Progenitor cell of endocrine pancreas (in vitro differentiated cells): Measurements from ENCODE around the gene CARD8. TPM values are rescaled to one million over a fixed set of nuclear protein-coding genes. Genes with fewer than 3 reads are reported as not detected.

ENCODE experiments used
- DNase-seq: peaks from one replicate; pipeline ENCODE4 v3.0.0; 2021; ENCODE audit warnings: low spot score; ENCODE audit not compliant: unreplicated experiment
- H3K27ac Mint-ChIP-seq: 2 replicates; pipeline ENCODE4 v1.8.0; 2021; ENCODE audit warnings: mild to moderate bottlenecking, moderate library complexity, mixed read lengths
- H3K27me3 Mint-ChIP-seq: 2 replicates; pipeline ENCODE4 v1.8.0; 2021; ENCODE audit warnings: mixed read lengths
- H3K36me3 Mint-ChIP-seq: 2 replicates; pipeline ENCODE4 v1.8.0; 2022; ENCODE audit warnings: mixed read lengths; ENCODE audit not compliant: insufficient read depth
- H3K4me1 Mint-ChIP-seq: 2 replicates; pipeline ENCODE4 v1.8.0; 2021; ENCODE audit warnings: low read depth, mixed read lengths
- H3K4me3 Mint-ChIP-seq: 2 replicates; pipeline ENCODE4 v1.8.0; 2021; ENCODE audit warnings: low read depth, mild to moderate bottlenecking, moderate library complexity, mixed read lengths
- H3K9me3 Mint-ChIP-seq: 2 replicates; pipeline ENCODE4 v1.8.0; 2021; ENCODE audit warnings: low read depth, mixed read lengths
- CTCF ChIP-seq: fragments of 200-600 bp; sonication (generic); IDR thresholded peaks from one replicate; pipeline ENCODE4 v1.5.0; 2021; ENCODE audit warnings: antibody characterized with exemption, mild to moderate bottlenecking; ENCODE audit not compliant: unreplicated experiment
- total RNA-seq: library from RNA; stranded (reverse); gene quantifications from 2 replicates; pipeline ENCODE4 v1.2.1, GENCODE V29; 2021

The CARD8 gene
- total RNA-seq, 1 donor from 2014 or later: 64.6 TPM

GRCh38 chr19:48186541-48186991 lies 69.1 kb downstream of the CARD8 start:
- H3K27ac Mint-ChIP-seq: no peak overlapping the region
- peaks cover 5% of the 10 kb centered on the region for H3K9me3 Mint-ChIP-seq
- H3K27me3 Mint-ChIP-seq: no peaks in the 10 kb centered on the region
- no peak for TF ChIP-seq CTCF
- H3K4me3 Mint-ChIP-seq: no peak overlapping the region
- peaks cover 30% of the 10 kb centered on the region for H3K36me3 Mint-ChIP-seq
- DNase-seq: no peak
- no peaks in the 10 kb centered on the region for H3K4me1 Mint-ChIP-seq

- H3K9me3 Mint-ChIP-seq: peaks cover 11% of the 10 kb centered on the region
- DNase-seq: no peak
- H3K27ac Mint-ChIP-seq: no peak overlapping the region
- TF ChIP-seq CTCF: no peak
- H3K27me3 Mint-ChIP-seq: no peaks in the 10 kb centered on the region
- peaks cover 35% of the 10 kb centered on the region for H3K36me3 Mint-ChIP-seq
- H3K4me1 Mint-ChIP-seq: no peaks in the 10 kb centered on the region
- H3K4me3 Mint-ChIP-seq: no peak overlapping the region
Observed at GRCh38 chr19:48186015-48186414, 69.7 kb downstream of the CARD8 start.

- H3K4me3 Mint-ChIP-seq: no peak overlapping the region
Observed at GRCh38 chr19:48183356-48183755, 72.4 kb downstream of the CARD8 start.

GRCh38 chr19:48182434-48182833 lies 73.3 kb downstream of the CARD8 start:
- no peak for TF ChIP-seq CTCF
- no peaks in the 10 kb centered on the region for H3K4me1 Mint-ChIP-seq
- no peak overlapping the region for H3K27ac Mint-ChIP-seq
- H3K36me3 Mint-ChIP-seq: peaks cover 35% of the 10 kb centered on the region
- DNase-seq: no peak
- no peak overlapping the region for H3K4me3 Mint-ChIP-seq
- H3K27me3 Mint-ChIP-seq: no peaks in the 10 kb centered on the region
- H3K9me3 Mint-ChIP-seq: peaks cover 11% of the 10 kb centered on the region

More at GRCh38 chr19:48183356-48183755, 72.4 kb downstream of the CARD8 start:
- Mint-ChIP-seq H3K9me3 (peaks cover 11% of the 10 kb centered on the region), H3K36me3 (peaks cover 38% of the 10 kb centered on the region), H3K27ac (no peak overlapping the region), H3K4me1 (no peaks in the 10 kb centered on the region), H3K27me3 (no peaks in the 10 kb centered on the region)
- TF ChIP-seq CTCF: no peak
- DNase-seq: no peak

GRCh38 chr19:48181505-48181904 lies 74.2 kb downstream of the CARD8 start:
- no peaks in the 10 kb centered on the region for H3K27me3 Mint-ChIP-seq
- no peak for TF ChIP-seq CTCF
- no peaks in the 10 kb centered on the region for H3K4me1 Mint-ChIP-seq
- peaks cover 36% of the 10 kb centered on the region for H3K36me3 Mint-ChIP-seq
- no peak for DNase-seq
- no peak overlapping the region for H3K27ac Mint-ChIP-seq
- no peak overlapping the region for H3K4me3 Mint-ChIP-seq
- peaks cover 11% of the 10 kb centered on the region for H3K9me3 Mint-ChIP-seq
